IMR-90 (cell line): ENCODE data around the gene SH3BP5. TPM values are rescaled to one million over a fixed set of nuclear protein-coding genes. Genes with fewer than 3 reads are reported as not detected.
A peak's percentile ranks its signal among the peaks of the same experiment; 100 is the strongest.

ENCODE experiments used
- ATAC-seq: fragments of 200-7000 bp; cut with Tn5 transposase; 2 replicates; pipeline ENCODE4 v1.9.1; 2020; ENCODE audit warnings: low read depth, mild to moderate bottlenecking, moderate library complexity
- BruUV-seq: library from RNA; stranded (reverse); fragments of 400-500 nt; replicated peaks from 2 replicates; lab custom pipeline; 2021; lab: Mats Ljungman, UMichigan
- CTCF ChIA-PET: fragments of 300-600 bp; formaldehyde crosslinking; extraction: SDS; loops from one replicate; lab custom pipeline; 2021; ENCODE audit warnings: antibody characterized with exemption; lab: Yijun Ruan, JAX
- POLR2A ChIA-PET: fragments of 300-600 bp; sonication (Branson Sonifier 250); formaldehyde crosslinking; loops from one replicate; lab custom pipeline; 2022; ENCODE audit warnings: antibody characterized with exemption; ENCODE audit not compliant: unreplicated experiment; lab: Charles Lee
- DNase-seq: peaks from one replicate; pipeline ENCODE4 v3.0.0; 2013
- H2AFZ ChIP-seq: replicated peaks from 2 replicates; pipeline ENCODE3; 2013; ENCODE audit warnings: low read length, mild to moderate bottlenecking; ENCODE audit not compliant: poor library complexity
- H2AK5ac ChIP-seq: 2 replicates; pipeline ENCODE4 v1.6.1; 2013; ENCODE audit warnings: low read depth, low read length, inconsistent platforms
- H2AK9ac ChIP-seq: replicated peaks from 2 replicates; pipeline ENCODE3; 2013; ENCODE audit warnings: mild to moderate bottlenecking, low read depth, low read length, moderate library complexity; ENCODE audit not compliant: poor library complexity
- H2BK120ac ChIP-seq: 2 replicates; pipeline ENCODE4 v1.6.1; 2013; ENCODE audit warnings: low read depth, low read length, inconsistent platforms
- H2BK15ac ChIP-seq: 3 replicates; pipeline ENCODE4 v1.6.1; 2013; ENCODE audit warnings: low read depth, low read length, inconsistent platforms
- H2BK20ac ChIP-seq: 2 replicates; pipeline ENCODE4 v1.6.1; 2013; ENCODE audit warnings: low read depth, mild to moderate bottlenecking, inconsistent platforms, low read length, moderate library complexity
- H2BK5ac ChIP-seq: 2 replicates; pipeline ENCODE4 v1.6.1; 2013; ENCODE audit warnings: mild to moderate bottlenecking, low read depth, low read length, inconsistent platforms; ENCODE audit not compliant: poor library complexity, severe bottlenecking
- H3K14ac ChIP-seq: replicated peaks from 2 replicates; pipeline ENCODE4 v1.6.1; 2013; ENCODE audit warnings: low read depth, low read length, inconsistent platforms
- H3K18ac ChIP-seq: 2 replicates; pipeline ENCODE4 v1.6.1; 2013; ENCODE audit warnings: low read depth, low read length, control low read depth
- H3K23ac ChIP-seq: 2 replicates; pipeline ENCODE4 v1.6.1; 2013; ENCODE audit warnings: low read depth, low read length, inconsistent platforms
- H3K27ac ChIP-seq: 2 replicates; pipeline ENCODE4 v1.5.1; 2013; ENCODE audit warnings: mild to moderate bottlenecking, control low read depth, low read length; ENCODE audit not compliant: insufficient read depth
- H3K27me3 ChIP-seq: 2 replicates; pipeline ENCODE4 v1.6.1; 2013; ENCODE audit warnings: low read length; ENCODE audit not compliant: control insufficient read depth, insufficient read depth
- H3K36me3 ChIP-seq: 2 replicates; pipeline ENCODE4 v1.6.1; 2013; ENCODE audit warnings: low read length, mixed read lengths; ENCODE audit not compliant: control insufficient read depth, insufficient read depth
- H3K4ac ChIP-seq: 2 replicates; pipeline ENCODE4 v1.6.1; 2013; ENCODE audit warnings: low read depth, low read length, inconsistent platforms
- H3K4me1 ChIP-seq: 2 replicates; pipeline ENCODE4 v1.6.1; 2013; ENCODE audit warnings: low read length, mixed read lengths; ENCODE audit not compliant: control insufficient read depth, insufficient read depth
- H3K4me2 ChIP-seq: 2 replicates; pipeline ENCODE4 v1.6.1; 2013; ENCODE audit warnings: low read depth, mild to moderate bottlenecking, control low read depth, low read length, moderate library complexity
- H3K4me3 ChIP-seq: 2 replicates; pipeline ENCODE4 v1.5.1; 2013; ENCODE audit warnings: low read depth, mild to moderate bottlenecking, control low read depth, low read length, moderate library complexity; ENCODE audit not compliant: insufficient read depth
- H3K56ac ChIP-seq: 2 replicates; pipeline ENCODE4 v1.6.1; 2013; ENCODE audit warnings: low read length, inconsistent platforms; ENCODE audit not compliant: insufficient read depth; ENCODE audit errors: extremely low read depth
- H3K79me1 ChIP-seq, 2 experiments: 2 replicates each; pipeline ENCODE4 v1.6.1; 2013; ENCODE audit warnings: low read length in 2 of 2, inconsistent platforms in 1 of 2, low read depth in 1 of 2
- H3K9ac ChIP-seq: 2 replicates; pipeline ENCODE4 v1.6.1; 2013; ENCODE audit warnings: low read depth, low read length, control low read depth
- H3K9me1 ChIP-seq: 2 replicates; pipeline ENCODE4 v1.6.1; 2013; ENCODE audit warnings: low read length, inconsistent platforms; ENCODE audit not compliant: insufficient read depth
- H3K9me3 ChIP-seq: 2 replicates; pipeline ENCODE4 v1.6.1; 2013; ENCODE audit warnings: low read length; ENCODE audit not compliant: control insufficient read depth, insufficient read depth
- H4K20me1 ChIP-seq: 2 replicates; pipeline ENCODE4 v1.6.1; 2013; ENCODE audit warnings: low read length, inconsistent platforms; ENCODE audit not compliant: insufficient read depth
- H4K5ac ChIP-seq: 2 replicates; pipeline ENCODE4 v1.6.1; 2013; ENCODE audit warnings: mild to moderate bottlenecking, low read depth, low read length, control low read depth
- H4K8ac ChIP-seq, 2 experiments: 2 replicates each; pipeline ENCODE4 v1.6.1; 2013; ENCODE audit warnings: low read depth in 2 of 2, low read length in 2 of 2, control low read depth in 1 of 2, inconsistent platforms in 1 of 2
- H4K91ac ChIP-seq: 2 replicates; pipeline ENCODE4 v1.6.1; 2013; ENCODE audit warnings: low read depth, low read length, inconsistent platforms; ENCODE audit not compliant: insufficient read depth
- CTCF ChIP-seq: conservative IDR thresholded peaks from 2 replicates; pipeline ENCODE4 v1.5.1; 2012; ENCODE audit warnings: mild to moderate bottlenecking, low read depth, low read length, improper control_type of control experiment
- MXI1 ChIP-seq: IDR thresholded peaks from 2 replicates; pipeline ENCODE4 v1.6.1; 2012; ENCODE audit warnings: low read depth, mild to moderate bottlenecking, low read length, moderate library complexity, borderline replicate concordance
- WGBS, 2 experiments: methylation state at CpG; one replicate each; pipeline versions ENCODE4 v1.1.5 to v1.1.7; 2013; ENCODE audit warnings: missing lambda C conversion rate in 2 of 2; ENCODE audit not compliant: insufficient read length in 1 of 2; ENCODE audit errors: extremely low coverage in 2 of 2; 5-methylcytosine and 5-hydroxymethylcytosine counted together
- dilution Hi-C: fragments of 300-500 bp; cut with HindIII; formaldehyde crosslinking; loops from one replicate; pipeline ENCODE4 v1.14.3; 2018; ENCODE audit warnings: low sequenced_read_pairs; ENCODE audit not compliant: unreplicated experiment
- in situ Hi-C: fragments of 300-500 bp; cut with MboI; formaldehyde crosslinking; loops from 3 replicates; pipeline ENCODE4 v1.14.3; 2019; ENCODE audit warnings: low sequenced_read_pairs, inconsistent platforms, mixed read lengths
- intact Hi-C: fragments of 100-400 bp; cut with micrococcal nuclease; formaldehyde crosslinking; loops from 2 replicates; pipeline ENCODE4 v1.10.0; 2022
- polyA plus RNA-seq, 3 experiments: library from polyadenylated mRNA; depleted of rRNA; stranded (reverse); fragments of >200 nt; gene quantifications; 2 replicates each; pipeline ENCODE4 v1.2.3, GENCODE V29; 2012; ENCODE audit warnings: low replicate concordance in 1 of 3
- total RNA-seq: library from RNA; depleted of rRNA; stranded (reverse); fragments of >200 nt; gene quantifications from 2 replicates; pipeline ENCODE4 v1.2.3, GENCODE V29; 2012

SH3BP5 gene
- total and polyA plus RNA-seq, 2 of the 4 experiments (the other 2 are of a cell fraction): 14.0 to 23.5 TPM

- Histone ChIP-seq H4K8ac (peak overlapping the region in 1 of 2 experiments; percentile 51; a peak in 1 of 4 replicates), H4K20me1 (no peaks in the 10 kb centered on the region), H3K4me1 (peaks cover 11% of the 10 kb centered on the region), H3K4me3 (peak overlapping the region; percentile 86), H2BK120ac (no peak overlapping the region), H3K4me2 (peak overlapping the region; percentile 87), H3K56ac (no peak overlapping the region), H3K27me3 (no peaks in the 10 kb centered on the region), H3K79me1 (peaks cover 3 to 4% of the 10 kb centered on the region in 2 experiments; a peak in 1 of 4 replicates), H4K91ac (no peak overlapping the region), H2AK9ac (peak overlapping the region; percentile 92), H2BK15ac (no peak overlapping the region), H2AK5ac (no peak overlapping the region), H2BK5ac (peak overlapping the region; percentile 32), H2AFZ (peak overlapping the region; percentile 98), H3K27ac (peak overlapping the region; percentile 6; the same call in 1 of the 2 replicates), H3K18ac (no peak overlapping the region; the same call in 1 of the 2 replicates), H3K9me1 (peaks cover 7% of the 10 kb centered on the region; the same call in 1 of the 2 replicates), H4K5ac (no peak overlapping the region), H3K9ac (peak overlapping the region; percentile 51), H3K9me3 (no peaks in the 10 kb centered on the region), H3K4ac (peak overlapping the region; percentile 36; the same call in 1 of the 2 replicates), H3K23ac (peak overlapping the region; percentile 56), H3K14ac (no peak overlapping the region), H2BK20ac (no peak overlapping the region), H3K36me3 (no peaks in the 10 kb centered on the region)
- intact Hi-C loops: loop anchor here (1.0 to 5.0 kb wide), 3 partner anchors 47 to 125 kb away; partner anchors contain the start of gene CAPN7
- ChIA-PET CTCF (interaction anchor here (1.1 to 1.6 kb wide), 3 partner anchors 44 to 64 kb away, joined by 3 to 12 read pairs (median 5); no protein-coding TSS in a partner anchor), POLR2A (no interaction called here)
- ATAC-seq (peak; percentile 65), DNase-seq (peak; percentile 27)
- TF ChIP-seq CTCF: no peak
- peak; percentile 44; the same call in 1 of the 2 replicates for TF ChIP-seq MXI1
- no TSS peak for BruUV-seq
- in situ Hi-C loops: loop anchor here (5.0 kb wide), 1 partner anchor 65 kb away; no protein-coding TSS in a partner anchor
- dilution Hi-C loops: no loop called here
- 1% methylated on average over 47 of the region's 71 CpGs; no CpG with 5 or more reads in 1 of the 2 experiments for WGBS, 2 experiments
Measured at GRCh38 chr3:15331606-15332404, 581 bp downstream of the SH3BP5 start.
